GM18858 (cell line): ENCODE data around the gene ZNF483.
"Not testable (repeated sequence)": the region's sequence is repeated elsewhere in the genome, so short reads cannot be mapped to it uniquely, and the experiment has no call there.

ENCODE experiments used
- ATAC-seq: cut with Tn5 transposase; IDR thresholded peaks from one replicate; pipeline ENCODE4 v1.9.1; 2021; ENCODE audit not compliant: unreplicated experiment

ZNF483 gene

GRCh38 chr9:111525056-111525977 lies at the start of gene ZNF483:
Gene ZNF483, plus strand, starts transcription at chr9:111525179. Its CDS starts 2,217 bp downstream, at chr9:111527396.
- ATAC-seq, result no peak

GRCh38 chr9:111475195-111475594 lies 49.8 kb upstream of the ZNF483 start:
- no peak for ATAC-seq

- no peak for ATAC-seq
Measured at GRCh38 chr9:111477677-111478076, 47.3 kb upstream of the ZNF483 start.

GRCh38 chr9:111481885-111482636 lies 42.9 kb upstream of the ZNF483 start:
- no peak for ATAC-seq

- ATAC-seq, result peak; percentile 39
Measured at GRCh38 chr9:111482694-111483438, 42.1 kb upstream of the ZNF483 start.

- peak; percentile 28 for ATAC-seq
Measured at GRCh38 chr9:111483439-111483857, 41.5 kb upstream of the ZNF483 start.

GRCh38 chr9:111483858-111484571 lies 41.0 kb upstream of the ZNF483 start, which contains the start of gene ECPAS:
Gene ECPAS, minus strand, starts transcription at chr9:111484383. Its CDS starts 11,465 bp downstream, at chr9:111472918.
- ATAC-seq, result peak; percentile 48

- no peak for ATAC-seq
Measured at GRCh38 chr9:111484572-111484894, 40.4 kb upstream of the ZNF483 start.

GRCh38 chr9:111497196-111497595 lies 27.8 kb upstream of the ZNF483 start:
- not testable (repeated sequence) for ATAC-seq

- ATAC-seq, result no peak
Measured at GRCh38 chr9:111501005-111501562, 23.9 kb upstream of the ZNF483 start.

GRCh38 chr9:111501648-111502047 lies 23.3 kb upstream of the ZNF483 start:
- ATAC-seq, result no peak

GRCh38 chr9:111502506-111502905 lies 22.5 kb upstream of the ZNF483 start:
- ATAC-seq, result no peak

- ATAC-seq, result not testable (repeated sequence)
Measured at GRCh38 chr9:111511581-111511980, 13.4 kb upstream of the ZNF483 start.

- ATAC-seq, result no peak
Measured at GRCh38 chr9:111514967-111515366, 10.0 kb upstream of the ZNF483 start.

- ATAC-seq, result no peak
Measured at GRCh38 chr9:111516061-111516465, 8.9 kb upstream of the ZNF483 start.

- no peak for ATAC-seq
Measured at GRCh38 chr9:111524731-111525055, 286 bp upstream of the ZNF483 start.

GRCh38 chr9:111527347-111527746 lies 2.4 kb downstream of the ZNF483 start:
- no peak for ATAC-seq

GRCh38 chr9:111529787-111530186 lies 4.8 kb downstream of the ZNF483 start:
- ATAC-seq, result no peak

GRCh38 chr9:111531716-111532115 lies 6.7 kb downstream of the ZNF483 start:
- ATAC-seq, result no peak

GRCh38 chr9:111533099-111533790 lies 8.3 kb downstream of the ZNF483 start:
- no peak for ATAC-seq
